Endodermal cell (in vitro differentiated cells): ENCODE data around the gene LRIG1. TPM values are rescaled to one million over a fixed set of nuclear protein-coding genes. Genes with fewer than 3 reads are reported as not detected.

ENCODE experiments used
- DNase-seq: peaks from one replicate; pipeline ENCODE4 v3.0.0-alpha.2; 2017
- H3K27ac ChIP-seq: 2 replicates; pipeline ENCODE4 v1.5.1; 2013; ENCODE audit warnings: mild to moderate bottlenecking, low read depth, low read length, moderate library complexity
- H3K27me3 ChIP-seq: 2 replicates; pipeline ENCODE4 v1.6.1; 2013; ENCODE audit warnings: mild to moderate bottlenecking, low read length, moderate library complexity; ENCODE audit not compliant: insufficient read depth, control insufficient read depth, poor library complexity, severe bottlenecking
- H3K36me3 ChIP-seq: 2 replicates; pipeline ENCODE4 v1.7.0; 2013; ENCODE audit warnings: mild to moderate bottlenecking, low read length, moderate library complexity; ENCODE audit not compliant: control insufficient read depth, insufficient read depth
- H3K4me1 ChIP-seq: one replicate; pipeline ENCODE4 v1.7.0; 2013; ENCODE audit warnings: low read length; ENCODE audit not compliant: control insufficient read depth, insufficient read depth
- H3K4me3 ChIP-seq: 2 replicates; pipeline ENCODE4 v1.5.1; 2013; ENCODE audit warnings: mild to moderate bottlenecking, low read length, moderate library complexity
- H3K9ac ChIP-seq: 2 replicates; pipeline ENCODE4 v1.6.1; 2013; ENCODE audit warnings: mild to moderate bottlenecking, low read length, moderate library complexity; ENCODE audit not compliant: poor library complexity, severe bottlenecking; ENCODE audit errors: extremely low read depth
- H3K9me3 ChIP-seq: 2 replicates; pipeline ENCODE4 v1.6.1; 2013; ENCODE audit warnings: mild to moderate bottlenecking, low read length, moderate library complexity; ENCODE audit not compliant: control insufficient read depth
- H3K27ac Mint-ChIP-seq: 2 replicates; pipeline ENCODE4 v1.8.0; 2020; ENCODE audit warnings: mixed read lengths
- H3K27me3 Mint-ChIP-seq: 2 replicates; pipeline ENCODE4 v1.8.0; 2021; ENCODE audit warnings: mild to moderate bottlenecking, mixed read lengths; ENCODE audit not compliant: insufficient read depth
- H3K36me3 Mint-ChIP-seq: 2 replicates; pipeline ENCODE4 v1.8.0; 2020; ENCODE audit warnings: low read depth, mixed read lengths
- H3K4me1 Mint-ChIP-seq: 2 replicates; pipeline ENCODE4 v1.8.0; 2020; ENCODE audit warnings: mixed read lengths
- H3K4me3 Mint-ChIP-seq: 2 replicates; pipeline ENCODE4 v1.8.0; 2020; ENCODE audit warnings: mild to moderate bottlenecking, moderate library complexity, mixed read lengths
- H3K9me3 Mint-ChIP-seq: 2 replicates; pipeline ENCODE4 v1.8.0; 2020; ENCODE audit warnings: mild to moderate bottlenecking, mixed read lengths
- CTCF ChIP-seq: fragments of 200-600 bp; sonication (generic); conservative IDR thresholded peaks from 2 replicates; pipeline ENCODE4 v1.5.0; 2021; ENCODE audit warnings: antibody characterized with exemption, mild to moderate bottlenecking
- WGBS, 2 experiments: methylation state at CpG; one replicate each; pipeline versions ENCODE4 v1.1.5 to v1.1.7; 2013; ENCODE audit warnings: missing lambda C conversion rate in 2 of 2, mixed read lengths in 1 of 2; ENCODE audit not compliant: insufficient coverage in 1 of 2, insufficient read length in 1 of 2; 5-methylcytosine and 5-hydroxymethylcytosine counted together
- total RNA-seq, 2 donors: library from RNA; stranded (reverse); fragmentation: NEBNext Ultra II Directional in 1 of 2; extraction: Animal tissue kit (Norgen Biotek cat#: 25700) in 1 of 2; gene quantifications; 2 replicates in 1 of 2; 3 replicates in 1 of 2; pipeline ENCODE4 v1.2.1, GENCODE V29; 2021

LRIG1 gene
- total RNA-seq, 2 donors from 2014 or later, result 37.5 to 42.3 TPM

GRCh38 chr3:66411961-66412887, 88.6 kb downstream of the LRIG1 start:
- WGBS, 2 experiments, result 83 to 92% methylated on average over 7 to 24 of the region's 24 CpGs
- TF ChIP-seq CTCF, result no peak
- Mint-ChIP-seq H3K9me3 (no peaks in the 10 kb centered on the region), H3K27ac (peak overlapping the region; percentile 19), H3K27me3 (no peaks in the 10 kb centered on the region), H3K36me3 (peaks cover 57% of the 10 kb centered on the region), H3K4me3 (no peak overlapping the region), H3K4me1 (peaks cover 34% of the 10 kb centered on the region)
- H3K27ac ChIP-seq, result no peak overlapping the region
- no peak overlapping the region for H3K9ac ChIP-seq
- peaks cover 75% of the 10 kb centered on the region for H3K36me3 ChIP-seq
- no peaks in the 10 kb centered on the region for H3K27me3 ChIP-seq
- H3K4me3 ChIP-seq, result no peak overlapping the region
- H3K9me3 ChIP-seq, result no peaks in the 10 kb centered on the region
- DNase-seq, result peak; percentile 31
- H3K4me1 ChIP-seq, result peaks cover 21% of the 10 kb centered on the region

GRCh38 chr3:66411474-66411873, 89.3 kb downstream of the LRIG1 start:
- H3K27ac Mint-ChIP-seq, result no peak overlapping the region
- peaks cover 26% of the 10 kb centered on the region for H3K4me1 Mint-ChIP-seq
- no peak overlapping the region for H3K4me3 Mint-ChIP-seq
- H3K9me3 Mint-ChIP-seq, result no peaks in the 10 kb centered on the region
- Histone ChIP-seq H3K9me3 (no peaks in the 10 kb centered on the region), H3K27me3 (no peaks in the 10 kb centered on the region), H3K9ac (no peak overlapping the region), H3K36me3 (peaks cover 83% of the 10 kb centered on the region), H3K27ac (peak overlapping the region; percentile 18), H3K4me3 (no peak overlapping the region), H3K4me1 (peaks cover 15% of the 10 kb centered on the region)
- 86% methylated on average over 7 to 8 of the region's 8 CpGs for WGBS, 2 experiments
- no peaks in the 10 kb centered on the region for H3K27me3 Mint-ChIP-seq
- peak; percentile 24 for DNase-seq
- TF ChIP-seq CTCF, result no peak
- peaks cover 64% of the 10 kb centered on the region for H3K36me3 Mint-ChIP-seq

GRCh38 chr3:66410976-66411375, 89.8 kb downstream of the LRIG1 start:
- 95 to 100% methylated on average over 7 of the region's 7 CpGs for WGBS, 2 experiments
- H3K4me1 Mint-ChIP-seq, result peaks cover 21% of the 10 kb centered on the region
- no peak overlapping the region for H3K4me3 ChIP-seq

More at GRCh38 chr3:66410976-66411375, 89.8 kb downstream of the LRIG1 start:
- TF ChIP-seq CTCF, result no peak
- Histone ChIP-seq H3K9ac (no peak overlapping the region), H3K4me1 (peaks cover 10% of the 10 kb centered on the region), H3K9me3 (no peaks in the 10 kb centered on the region), H3K27me3 (no peaks in the 10 kb centered on the region), H3K36me3 (peaks cover 84% of the 10 kb centered on the region), H3K27ac (peak overlapping the region; percentile 18)
- peaks cover 66% of the 10 kb centered on the region for H3K36me3 Mint-ChIP-seq
- H3K27me3 Mint-ChIP-seq, result no peaks in the 10 kb centered on the region
- no peaks in the 10 kb centered on the region for H3K9me3 Mint-ChIP-seq
- no peak overlapping the region for H3K4me3 Mint-ChIP-seq
- H3K27ac Mint-ChIP-seq, result peak overlapping the region; percentile 55
- DNase-seq, result peak; percentile 20
